ENCODE measurements around the gene TRIM26.

GRCh38 chr6:30157581-30157980 lies 55.6 kb downstream of the TRIM26 start:
- TF ChIP-seq POLR2A (IDR thresholded peaks at IDR 0.05) (no peak), CTCF (IDR thresholded peaks at IDR 0.05) (no peak), POLR2AphosphoS5 (IDR thresholded peaks at IDR 0.05) (no peak)

Data from transverse colon (tissue), 4 donors.